T1000 (cell line): ENCODE data around the gene PRM3.

Experiments used
- DNase-seq: peaks from one replicate; lab custom pipeline; 2025; ENCODE audit warnings: mixed read lengths; lab: John Stamatoyannopoulos, UW

The PRM3 gene

GRCh38 chr16:11224096-11224893 lies 49.1 kb downstream of the PRM3 start:
- no peak for DNase-seq
